ENCODE measurements around the gene TMEM178B.

DNA sequence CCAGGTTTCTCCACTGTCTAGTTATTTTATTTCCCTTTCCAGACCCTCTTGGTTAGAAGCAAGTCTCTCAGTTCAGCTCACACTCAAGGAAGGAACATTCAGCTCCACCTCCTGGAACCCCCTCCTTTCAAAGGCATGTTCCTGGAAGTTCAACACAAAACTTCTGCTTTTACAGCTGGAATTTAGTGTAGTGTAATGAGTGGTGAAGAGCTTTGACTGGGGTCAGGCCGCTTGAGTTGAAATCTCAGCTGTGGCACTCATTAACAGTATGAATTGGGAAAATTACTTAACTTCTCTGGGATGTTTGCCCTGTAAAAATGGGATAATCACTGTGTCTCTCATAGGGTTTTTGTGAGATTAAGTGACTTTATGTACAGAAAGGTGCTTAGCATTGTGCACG lies 91.7 kb downstream of the TMEM178B start:
- TF ChIP-seq, protein P1, sequence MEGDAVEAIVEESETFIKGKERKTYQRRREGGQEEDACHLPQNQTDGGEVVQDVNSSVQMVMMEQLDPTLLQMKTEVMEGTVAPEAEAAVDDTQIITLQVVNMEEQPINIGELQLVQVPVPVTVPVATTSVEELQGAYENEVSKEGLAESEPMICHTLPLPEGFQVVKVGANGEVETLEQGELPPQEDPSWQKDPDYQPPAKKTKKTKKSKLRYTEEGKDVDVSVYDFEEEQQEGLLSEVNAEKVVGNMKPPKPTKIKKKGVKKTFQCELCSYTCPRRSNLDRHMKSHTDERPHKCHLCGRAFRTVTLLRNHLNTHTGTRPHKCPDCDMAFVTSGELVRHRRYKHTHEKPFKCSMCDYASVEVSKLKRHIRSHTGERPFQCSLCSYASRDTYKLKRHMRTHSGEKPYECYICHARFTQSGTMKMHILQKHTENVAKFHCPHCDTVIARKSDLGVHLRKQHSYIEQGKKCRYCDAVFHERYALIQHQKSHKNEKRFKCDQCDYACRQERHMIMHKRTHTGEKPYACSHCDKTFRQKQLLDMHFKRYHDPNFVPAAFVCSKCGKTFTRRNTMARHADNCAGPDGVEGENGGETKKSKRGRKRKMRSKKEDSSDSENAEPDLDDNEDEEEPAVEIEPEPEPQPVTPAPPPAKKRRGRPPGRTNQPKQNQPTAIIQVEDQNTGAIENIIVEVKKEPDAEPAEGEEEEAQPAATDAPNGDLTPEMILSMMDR (IDR thresholded peaks at IDR 0.05), result no peak
- no peak for TF ChIP-seq POLR2A (IDR thresholded peaks at IDR 0.05)
